H1 (cell line): ENCODE data around the gene MYO15B.

ENCODE experiments used
- ATF2 ChIP-seq: IDR thresholded peaks from 2 replicates; pipeline ENCODE4 v1.6.1; 2012; ENCODE audit warnings: low read length, inconsistent platforms
- CHD2 ChIP-seq: IDR thresholded peaks from 2 replicates; pipeline ENCODE4 v1.6.1; 2012; ENCODE audit warnings: low read length, improper control_type of control experiment
- CTCF ChIP-seq, 3 experiments: IDR thresholded peaks; 1 replicate in 2 of 3; 2 replicates in 1 of 3; pipeline versions ENCODE4 v1.5.1 to v1.6.1; 2011; ENCODE audit warnings: low read length in 3 of 3, mild to moderate bottlenecking in 3 of 3, inconsistent platforms in 2 of 3, low read depth in 1 of 3, moderate library complexity in 1 of 3; ENCODE audit not compliant: insufficient read depth in 1 of 3; ENCODE audit errors: control extremely low read depth in 1 of 3
- POLR2AphosphoS5 ChIP-seq: IDR thresholded peaks from 2 replicates; pipeline ENCODE4 v1.6.1; 2011; ENCODE audit warnings: low read depth, low read length
- SUZ12 ChIP-seq: fragments of 200-600 bp; sonication (generic); IDR thresholded peaks from 2 replicates; pipeline ENCODE4 v1.6.1; 2012; ENCODE audit warnings: mild to moderate bottlenecking, inconsistent platforms, low read length, moderate library complexity, mixed read lengths

DNA sequence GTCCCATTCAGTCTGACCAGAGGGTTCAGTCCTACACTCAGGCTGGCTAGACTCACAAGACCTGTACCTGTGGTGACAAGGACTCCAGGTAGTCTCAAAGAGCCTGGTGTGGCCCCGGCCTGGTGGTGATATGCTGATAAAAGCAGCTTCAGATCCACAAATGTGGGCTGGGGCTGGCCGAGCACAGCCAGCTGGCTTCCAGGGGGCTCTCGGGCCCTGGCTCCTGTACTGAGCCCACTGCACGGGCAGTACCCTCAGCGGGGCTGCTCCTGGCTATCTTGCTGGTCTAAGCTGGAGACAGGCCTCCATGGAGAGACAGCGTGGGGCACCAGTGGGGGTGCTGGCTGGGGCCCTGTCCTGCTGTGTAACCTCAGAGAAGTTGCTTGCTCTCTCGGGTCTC, 50.0 kb downstream of the MYO15B start:
- TF ChIP-seq CHD2 (no peak), CTCF (IDR thresholded peaks at IDR 0.05; ENCODE audit: control extremely low read depth in 1 of 3, insufficient read depth in 1 of 3, low read depth in 1 of 3, low read length in 3 of 3) (no peak), ATF2 (no peak), POLR2AphosphoS5 (no peak), SUZ12 (no peak)
